Testis (tissue), 3 donors: Measurements from ENCODE around the gene TMEM236. TPM values are rescaled to one million over a fixed set of nuclear protein-coding genes. Genes with fewer than 3 reads are reported as not detected.

Source experiments
- DNase-seq: peaks from one replicate; pipeline ENCODE4 v3.0.0-alpha.2; 2019
- H3K27ac ChIP-seq, 2 donors: fragments of 200-600 bp; sonication (generic); one replicate each; pipeline ENCODE4 v1.5.1; 2019
- H3K27me3 ChIP-seq: fragments of 200-600 bp; sonication (generic); one replicate; pipeline ENCODE4 v1.5.1; 2019
- H3K36me3 ChIP-seq: fragments of 200-600 bp; sonication (generic); one replicate; pipeline ENCODE4 v1.5.1; 2017; ENCODE audit warnings: low read depth; ENCODE audit errors: missing control alignments
- H3K4me1 ChIP-seq: fragments of 200-600 bp; sonication (generic); one replicate; pipeline ENCODE4 v1.5.1; 2019
- H3K4me3 ChIP-seq, 2 donors: fragments of 200-600 bp; sonication (generic); one replicate each; pipeline ENCODE4 v1.5.1; 2017 to 2019
- H3K9me3 ChIP-seq: fragments of 200-600 bp; sonication (generic); one replicate; pipeline ENCODE4 v1.5.1; 2017
- CTCF ChIP-seq, 3 experiments: fragments of 450-650 bp in 2 of 3; fragments of 200-600 bp in 1 of 3; sonication (generic) in 1 of 3; IDR thresholded peaks; one replicate each; pipeline ENCODE4 v1.5.1; 2016 to 2019; ENCODE audit warnings: antibody characterized with exemption in 3 of 3, mild to moderate bottlenecking in 2 of 3, moderate library complexity in 1 of 3
- POLR2A ChIP-seq: fragments of 450-650 bp; IDR thresholded peaks from one replicate; pipeline ENCODE4 v1.6.1; 2017; ENCODE audit warnings: antibody characterized with exemption, mild to moderate bottlenecking, moderate library complexity
- WGBS, 2 donors: methylation state at CpG; one replicate each; pipeline ENCODE4 v1.1.5; 2018; 5-methylcytosine and 5-hydroxymethylcytosine counted together
- intact Hi-C: fragments of 100-400 bp; cut with DNase I; formaldehyde crosslinking; loops from one replicate; pipeline ENCODE4 v1.15.1; 2023; ENCODE audit warnings: low total_unique reads
- polyA plus RNA-seq: library from polyadenylated mRNA; stranded (reverse); fragments of 350-450 nt; fragmentation: Illumina TruSeq; extraction: RNeasy Lipid Tissue Mini Kit (QIAGEN cat#74804); gene quantifications from one replicate; pipeline ENCODE4 v1.2.3, GENCODE V29; 2014; ENCODE audit warnings: low read depth, low replicate concordance; ENCODE audit not compliant: insufficient read depth
- total RNA-seq, 2 donors: library from RNA; depleted of rRNA; stranded (reverse); fragments of >200 nt; gene quantifications; one replicate each; pipeline ENCODE4 v1.2.3, GENCODE V29; 2016

Gene TMEM236
- total and polyA plus RNA-seq, 3 donors from 2014 or later = 0.43 to 0.49 (median 0.47) TPM

GRCh38 chr10:17768957-17769356 is 17.0 kb downstream of the TMEM236 start:
- H3K4me1 ChIP-seq = no peaks in the 10 kb centered on the region
- WGBS, 2 donors = 69 to 78% methylated on average over 5 of the region's 5 CpGs
- H3K27ac ChIP-seq = no peak overlapping the region
- no peak for TF ChIP-seq CTCF (IDR thresholded peaks at IDR 0.05)
- no peak for TF ChIP-seq POLR2A
- no peaks in the 10 kb centered on the region for H3K9me3 ChIP-seq
- DNase-seq = no peak
- intact Hi-C loops = no loop called here
- H3K4me3 ChIP-seq = no peak overlapping the region
- no peaks in the 10 kb centered on the region for H3K27me3 ChIP-seq
- H3K36me3 ChIP-seq = no peaks in the 10 kb centered on the region

- Histone ChIP-seq H3K4me1 (no peaks in the 10 kb centered on the region), H3K36me3 (no peaks in the 10 kb centered on the region), H3K9me3 (no peaks in the 10 kb centered on the region), H3K4me3 (no peak overlapping the region), H3K27ac (no peak overlapping the region), H3K27me3 (no peaks in the 10 kb centered on the region)
- no peak for DNase-seq
- TF ChIP-seq CTCF (IDR thresholded peaks at IDR 0.05) (no peak), POLR2A (no peak)
- intact Hi-C loops = no loop called here
- 83 to 92% methylated on average over 4 of the region's 4 CpGs for WGBS, 2 donors
Observed at GRCh38 chr10:17771017-17771416, 19.0 kb downstream of the TMEM236 start.

- no peaks in the 10 kb centered on the region for H3K9me3 ChIP-seq
- no peaks in the 10 kb centered on the region for H3K4me1 ChIP-seq
- H3K27ac ChIP-seq = no peak overlapping the region
- 49 to 58% methylated on average over 4 of the region's 4 CpGs for WGBS, 2 donors
- H3K36me3 ChIP-seq = no peaks in the 10 kb centered on the region
- H3K4me3 ChIP-seq = no peak overlapping the region
- no peak for DNase-seq
- intact Hi-C loops = no loop called here
- H3K27me3 ChIP-seq = no peaks in the 10 kb centered on the region
- TF ChIP-seq POLR2A (no peak), CTCF (IDR thresholded peaks at IDR 0.05) (no peak)
Observed at GRCh38 chr10:17779784-17780183, 27.8 kb downstream of the TMEM236 start.

GRCh38 chr10:17780727-17781126 is 28.7 kb downstream of the TMEM236 start:
- WGBS, 2 donors = 92 to 94% methylated on average over 4 of the region's 4 CpGs
- H3K4me3 ChIP-seq = no peak overlapping the region
- no peaks in the 10 kb centered on the region for H3K9me3 ChIP-seq
- no peak for DNase-seq
- H3K27me3 ChIP-seq = no peaks in the 10 kb centered on the region
- H3K4me1 ChIP-seq = no peaks in the 10 kb centered on the region
- no peak for TF ChIP-seq CTCF (IDR thresholded peaks at IDR 0.05)
- no peak for TF ChIP-seq POLR2A
- H3K27ac ChIP-seq = no peak overlapping the region
- H3K36me3 ChIP-seq = no peaks in the 10 kb centered on the region
- intact Hi-C loops = no loop called here

- TF ChIP-seq CTCF (IDR thresholded peaks at IDR 0.05) = no peak
- TF ChIP-seq POLR2A = no peak
- no peak for DNase-seq
- H3K27me3 ChIP-seq = no peaks in the 10 kb centered on the region
- H3K36me3 ChIP-seq = no peaks in the 10 kb centered on the region
- H3K4me3 ChIP-seq = no peak overlapping the region
- no peak overlapping the region for H3K27ac ChIP-seq
- 75 to 94% methylated on average over 2 of the region's 2 CpGs for WGBS, 2 donors
- intact Hi-C loops = no loop called here
- H3K4me1 ChIP-seq = no peaks in the 10 kb centered on the region
- H3K9me3 ChIP-seq = no peaks in the 10 kb centered on the region
Observed at GRCh38 chr10:17781856-17782255, 29.9 kb downstream of the TMEM236 start.
